Mucosa of stomach (tissue), 1 donor: ENCODE data around the gene TMEM43.

Experiments
- H3K27me3 ChIP-seq: one replicate; pipeline ENCODE4 v1.7.0; 2013; ENCODE audit warnings: mild to moderate bottlenecking, low read length; ENCODE audit not compliant: control insufficient read depth, insufficient read depth
- H3K36me3 ChIP-seq: one replicate; pipeline ENCODE4 v1.7.0; 2013; ENCODE audit warnings: low read length; ENCODE audit not compliant: control insufficient read depth, insufficient read depth
- H3K4me1 ChIP-seq: one replicate; pipeline ENCODE4 v1.7.0; 2013; ENCODE audit warnings: mild to moderate bottlenecking, low read length; ENCODE audit not compliant: control insufficient read depth, insufficient read depth
- H3K4me3 ChIP-seq: one replicate; pipeline ENCODE4 v1.7.0; 2013; ENCODE audit warnings: low read length
- H3K9ac ChIP-seq: one replicate; pipeline ENCODE4 v1.7.0; 2013; ENCODE audit warnings: mild to moderate bottlenecking, low read length, moderate library complexity
- H3K9me3 ChIP-seq: one replicate; pipeline ENCODE4 v1.7.0; 2013; ENCODE audit warnings: mild to moderate bottlenecking, low read length, moderate library complexity; ENCODE audit not compliant: control insufficient read depth
- donor health status: Pancreatic carcinoma.

Gene TMEM43

GRCh38 chr3:14125193-14126016, 553 bp downstream of the TMEM43 start:
- Histone ChIP-seq H3K4me1 (peaks cover 27% of the 10 kb centered on the region), H3K27me3 (no peaks in the 10 kb centered on the region), H3K4me3 (peak overlapping the region; percentile 95), H3K9me3 (no peaks in the 10 kb centered on the region), H3K9ac (peak overlapping the region; percentile 89), H3K36me3 (peaks cover 5% of the 10 kb centered on the region)

GRCh38 chr3:14126017-14126886, 1.4 kb downstream of the TMEM43 start:
- Histone ChIP-seq H3K27me3 (no peaks in the 10 kb centered on the region), H3K36me3 (peaks cover 9% of the 10 kb centered on the region), H3K4me1 (peaks cover 27% of the 10 kb centered on the region), H3K9ac (peak overlapping the region; percentile 89), H3K9me3 (no peaks in the 10 kb centered on the region), H3K4me3 (peak overlapping the region; percentile 95)

GRCh38 chr3:14126887-14127505, 2.1 kb downstream of the TMEM43 start:
- no peak overlapping the region for H3K4me3 ChIP-seq
- peaks cover 14% of the 10 kb centered on the region for H3K36me3 ChIP-seq
- H3K27me3 ChIP-seq: no peaks in the 10 kb centered on the region
- no peaks in the 10 kb centered on the region for H3K9me3 ChIP-seq
- no peak overlapping the region for H3K9ac ChIP-seq
- H3K4me1 ChIP-seq: peaks cover 27% of the 10 kb centered on the region

- Histone ChIP-seq H3K9ac (no peak overlapping the region), H3K4me1 (peaks cover 27% of the 10 kb centered on the region), H3K4me3 (no peak overlapping the region), H3K36me3 (peaks cover 16% of the 10 kb centered on the region), H3K9me3 (no peaks in the 10 kb centered on the region), H3K27me3 (no peaks in the 10 kb centered on the region)
These were observed 2.8 kb downstream of the TMEM43 start for GRCh38 chr3:14127516-14128161.

GRCh38 chr3:14128724-14129123, 3.9 kb downstream of the TMEM43 start:
- Histone ChIP-seq H3K27me3 (no peaks in the 10 kb centered on the region), H3K36me3 (peaks cover 16% of the 10 kb centered on the region), H3K9me3 (no peaks in the 10 kb centered on the region), H3K4me1 (peaks cover 30% of the 10 kb centered on the region), H3K9ac (no peak overlapping the region), H3K4me3 (no peak overlapping the region)

GRCh38 chr3:14129296-14129695, 4.4 kb downstream of the TMEM43 start:
- Histone ChIP-seq H3K9ac (no peak overlapping the region), H3K4me3 (no peak overlapping the region), H3K9me3 (no peaks in the 10 kb centered on the region), H3K4me1 (peaks cover 26% of the 10 kb centered on the region), H3K36me3 (peaks cover 22% of the 10 kb centered on the region), H3K27me3 (no peaks in the 10 kb centered on the region)

- no peaks in the 10 kb centered on the region for H3K27me3 ChIP-seq
- no peaks in the 10 kb centered on the region for H3K9me3 ChIP-seq
- no peak overlapping the region for H3K4me3 ChIP-seq
- peaks cover 22% of the 10 kb centered on the region for H3K36me3 ChIP-seq
- peaks cover 26% of the 10 kb centered on the region for H3K4me1 ChIP-seq
- no peak overlapping the region for H3K9ac ChIP-seq
These were observed 5.4 kb downstream of the TMEM43 start for GRCh38 chr3:14130230-14130629.

GRCh38 chr3:14130707-14131106, 5.9 kb downstream of the TMEM43 start:
- Histone ChIP-seq H3K36me3 (peaks cover 22% of the 10 kb centered on the region), H3K9ac (no peak overlapping the region), H3K4me3 (no peak overlapping the region), H3K4me1 (peaks cover 25% of the 10 kb centered on the region), H3K27me3 (no peaks in the 10 kb centered on the region), H3K9me3 (no peaks in the 10 kb centered on the region)

- no peaks in the 10 kb centered on the region for H3K9me3 ChIP-seq
- H3K4me1 ChIP-seq: peaks cover 21% of the 10 kb centered on the region
- no peaks in the 10 kb centered on the region for H3K27me3 ChIP-seq
- H3K36me3 ChIP-seq: peaks cover 22% of the 10 kb centered on the region
- H3K9ac ChIP-seq: no peak overlapping the region
- no peak overlapping the region for H3K4me3 ChIP-seq
These were observed 6.3 kb downstream of the TMEM43 start for GRCh38 chr3:14131134-14131533.

GRCh38 chr3:14132120-14132519, 7.3 kb downstream of the TMEM43 start:
- Histone ChIP-seq H3K4me1 (peaks cover 18% of the 10 kb centered on the region), H3K9ac (peak overlapping the region; percentile 5), H3K9me3 (no peaks in the 10 kb centered on the region), H3K36me3 (peaks cover 22% of the 10 kb centered on the region), H3K27me3 (no peaks in the 10 kb centered on the region), H3K4me3 (no peak overlapping the region)

- Histone ChIP-seq H3K4me1 (peaks cover 21% of the 10 kb centered on the region), H3K9ac (no peak overlapping the region), H3K36me3 (peaks cover 17% of the 10 kb centered on the region), H3K9me3 (no peaks in the 10 kb centered on the region), H3K4me3 (no peak overlapping the region), H3K27me3 (no peaks in the 10 kb centered on the region)
These were observed 7.8 kb downstream of the TMEM43 start for GRCh38 chr3:14132689-14133088.
